Choroid plexus epithelial cell (primary cell): ENCODE measurements around the gene RIMBP2.

ENCODE experiments used
- DNase-seq: peaks from one replicate; pipeline ENCODE4 v3.0.0-alpha.2; 2010; ENCODE audit warnings: low read depth
- H3K4me3 ChIP-seq: 2 replicates; pipeline ENCODE4 v1.5.1; 2011; ENCODE audit warnings: low read depth, mild to moderate bottlenecking, control low read depth, low read length, moderate library complexity
- TF ChIP-seq, protein P1 (sequence below): conservative IDR thresholded peaks from 2 replicates; pipeline ENCODE4 v1.5.1; 2011; ENCODE audit warnings: low read depth, mild to moderate bottlenecking, control low read depth, inconsistent platforms, low read length, moderate library complexity

Gene RIMBP2

DNA sequence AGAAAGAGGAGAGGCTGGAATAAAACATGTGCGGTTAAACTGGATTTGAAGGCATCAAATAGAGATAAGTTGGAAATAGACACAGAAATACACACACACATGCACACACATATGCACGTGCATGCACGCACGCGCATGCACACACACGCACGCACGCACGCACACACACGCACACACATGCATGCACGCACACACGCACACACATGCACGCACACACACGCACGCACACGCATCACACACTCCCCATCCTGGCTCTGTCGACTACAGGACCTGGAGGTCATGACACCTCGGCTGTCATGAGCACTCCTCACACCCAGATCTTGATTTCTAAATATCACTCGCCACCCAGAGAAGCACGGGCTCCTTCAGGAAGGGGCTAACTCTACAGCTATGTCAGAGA, 51.8 kb downstream of the RIMBP2 start:
- H3K4me3 ChIP-seq, result no peak overlapping the region
- TF ChIP-seq, protein P1, sequence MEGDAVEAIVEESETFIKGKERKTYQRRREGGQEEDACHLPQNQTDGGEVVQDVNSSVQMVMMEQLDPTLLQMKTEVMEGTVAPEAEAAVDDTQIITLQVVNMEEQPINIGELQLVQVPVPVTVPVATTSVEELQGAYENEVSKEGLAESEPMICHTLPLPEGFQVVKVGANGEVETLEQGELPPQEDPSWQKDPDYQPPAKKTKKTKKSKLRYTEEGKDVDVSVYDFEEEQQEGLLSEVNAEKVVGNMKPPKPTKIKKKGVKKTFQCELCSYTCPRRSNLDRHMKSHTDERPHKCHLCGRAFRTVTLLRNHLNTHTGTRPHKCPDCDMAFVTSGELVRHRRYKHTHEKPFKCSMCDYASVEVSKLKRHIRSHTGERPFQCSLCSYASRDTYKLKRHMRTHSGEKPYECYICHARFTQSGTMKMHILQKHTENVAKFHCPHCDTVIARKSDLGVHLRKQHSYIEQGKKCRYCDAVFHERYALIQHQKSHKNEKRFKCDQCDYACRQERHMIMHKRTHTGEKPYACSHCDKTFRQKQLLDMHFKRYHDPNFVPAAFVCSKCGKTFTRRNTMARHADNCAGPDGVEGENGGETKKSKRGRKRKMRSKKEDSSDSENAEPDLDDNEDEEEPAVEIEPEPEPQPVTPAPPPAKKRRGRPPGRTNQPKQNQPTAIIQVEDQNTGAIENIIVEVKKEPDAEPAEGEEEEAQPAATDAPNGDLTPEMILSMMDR, result no peak
- DNase-seq, result no peak

DNA sequence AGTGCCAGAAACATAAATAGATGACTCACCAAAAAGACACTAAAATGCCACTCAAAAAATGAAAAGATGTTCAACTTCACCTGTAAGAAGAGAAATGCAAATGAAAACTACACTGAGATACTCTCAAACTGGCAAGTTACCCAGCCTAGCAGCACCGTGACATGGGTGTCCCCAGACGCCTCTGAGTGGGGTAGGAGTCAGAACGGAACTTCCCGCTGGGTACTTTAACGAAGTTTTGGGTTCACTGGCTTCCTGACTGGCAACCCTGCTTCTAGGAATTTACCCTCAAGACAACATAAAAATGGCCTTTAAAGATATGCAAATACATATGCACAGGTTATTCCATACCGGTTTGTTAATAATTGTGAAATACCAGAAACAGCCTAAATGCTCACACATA, 52.6 kb downstream of the RIMBP2 start:
- H3K4me3 ChIP-seq, result no peak overlapping the region
- TF ChIP-seq, protein P1, result no peak
- DNase-seq, result no peak

DNA sequence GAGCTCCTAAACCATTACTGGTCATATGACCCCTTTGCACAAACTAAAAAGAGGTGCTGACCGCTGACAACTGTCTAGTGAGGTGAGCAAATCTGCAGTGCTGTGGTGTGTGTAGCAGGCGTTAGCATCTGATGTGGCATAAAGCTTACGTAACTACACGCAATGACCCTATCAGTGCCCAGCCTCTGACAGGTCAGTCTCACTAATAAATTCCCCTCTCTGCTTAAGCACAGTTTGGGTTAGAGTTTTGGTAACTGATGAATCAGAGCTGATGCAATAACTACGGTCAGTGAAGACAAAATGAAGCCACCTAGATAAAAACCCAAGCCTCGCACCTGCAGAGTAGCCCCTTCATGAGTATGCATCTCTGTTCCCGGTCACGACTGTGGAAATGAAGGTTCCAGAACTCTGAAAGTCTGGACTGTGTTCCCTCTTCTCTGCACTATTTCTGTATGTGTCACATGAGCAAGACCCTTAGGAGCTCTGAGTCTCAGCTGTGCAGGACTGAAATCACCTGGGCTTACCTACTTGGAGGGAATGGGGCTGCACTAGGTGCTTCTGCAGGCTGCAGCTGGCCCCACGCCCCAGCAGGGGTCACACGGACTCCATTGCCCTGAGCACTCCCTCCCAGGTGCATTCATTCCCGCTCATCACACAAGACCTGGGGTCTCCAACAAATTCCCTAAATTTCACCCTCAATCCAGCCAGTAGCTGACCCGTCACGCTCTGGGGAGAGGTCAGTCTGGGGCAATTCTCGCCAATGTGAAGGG, 54.4 kb downstream of the RIMBP2 start:
- TF ChIP-seq, protein P1, result no peak
- H3K4me3 ChIP-seq, result no peak overlapping the region
- DNase-seq, result peak; percentile 0

DNA sequence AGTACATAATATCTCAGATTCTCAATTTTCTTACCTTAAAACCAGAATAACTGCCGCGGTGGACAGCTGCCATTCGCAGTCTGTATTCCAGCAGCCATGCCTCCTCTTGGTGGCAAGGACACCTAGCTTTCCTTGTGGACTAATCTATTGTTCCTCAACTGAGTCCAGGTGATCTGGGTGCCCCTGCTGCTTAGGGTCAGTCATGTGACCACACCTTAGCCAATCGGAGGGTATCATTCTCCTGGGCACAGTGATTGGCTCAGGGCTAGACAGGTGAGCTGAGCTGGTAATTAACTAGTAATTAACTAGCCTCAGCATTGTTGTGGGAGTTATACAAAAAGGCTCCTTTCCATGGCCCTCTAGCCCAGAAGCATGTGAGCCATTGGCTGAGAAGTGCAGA, 55.0 kb downstream of the RIMBP2 start:
- no peak for DNase-seq
- no peak overlapping the region for H3K4me3 ChIP-seq
- TF ChIP-seq, protein P1, result no peak

DNA sequence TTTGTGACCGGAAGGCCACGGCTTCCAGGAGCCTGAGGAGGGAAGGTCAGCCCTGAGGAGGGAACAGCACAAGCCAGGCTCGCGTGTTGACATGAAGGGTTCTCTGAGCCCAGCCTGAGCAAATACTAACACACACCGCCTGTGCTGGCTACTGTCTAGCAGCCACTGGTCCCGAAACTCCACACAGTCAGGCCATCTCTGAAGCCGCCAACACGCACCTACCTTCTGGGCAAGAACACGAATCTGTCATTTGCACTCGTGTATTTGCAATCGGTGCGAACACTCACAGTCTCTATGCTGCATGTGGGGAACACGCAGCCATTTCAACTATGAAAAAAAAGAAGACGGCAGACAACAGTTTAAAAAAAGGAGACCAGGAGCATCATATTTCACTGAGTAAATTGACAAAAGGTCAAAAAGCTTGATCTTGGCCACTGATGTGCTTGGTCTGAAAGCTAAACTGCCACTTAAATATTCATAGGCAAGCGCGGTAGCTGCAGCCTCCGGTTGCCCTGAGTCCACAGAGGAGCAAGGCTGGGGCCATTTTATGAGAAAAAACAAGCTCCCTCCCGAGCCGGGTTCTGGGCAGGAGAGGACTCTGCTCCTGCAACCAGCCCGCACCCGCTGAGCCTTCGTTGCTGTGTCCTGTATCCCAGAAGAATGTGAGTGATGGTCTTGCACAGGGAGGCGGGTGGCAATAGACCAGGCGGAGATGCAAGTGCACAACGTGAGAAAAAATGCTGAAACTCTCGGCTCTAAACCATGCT, 57.8 kb downstream of the RIMBP2 start:
- H3K4me3 ChIP-seq, result no peak overlapping the region
- no peak for DNase-seq
- TF ChIP-seq, protein P1, result no peak

DNA sequence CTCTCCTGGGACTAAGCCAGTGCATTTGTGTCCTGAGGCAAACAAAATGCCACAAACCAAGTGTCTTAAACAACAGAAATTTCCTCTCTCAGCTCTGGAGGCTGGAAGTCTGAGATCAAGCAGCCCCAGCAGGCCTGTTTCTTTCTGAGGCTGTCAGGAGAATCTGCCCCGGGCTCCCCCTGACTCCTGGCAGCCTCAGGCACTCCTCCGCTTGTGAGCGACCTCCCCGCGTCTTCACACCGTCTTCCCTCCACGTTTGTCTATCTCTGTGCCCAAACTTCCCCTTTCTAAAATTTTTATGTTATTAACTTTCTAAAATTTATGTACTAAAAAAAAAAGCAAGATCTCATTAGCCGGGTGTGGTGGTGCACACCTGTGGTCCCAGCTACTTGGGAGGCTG, 59.7 kb downstream of the RIMBP2 start:
- no peak overlapping the region for H3K4me3 ChIP-seq
- DNase-seq, result no peak
- TF ChIP-seq, protein P1, result no peak
